HCT116 (cell line): ENCODE results near the gene P4HA2. TPM values are rescaled to one million over a fixed set of nuclear protein-coding genes. Genes with fewer than 3 reads are reported as not detected.

Experiments
- ATAC-seq: fragments of 200-7000 bp; cut with Tn5 transposase; 2 replicates; pipeline ENCODE4 v1.9.1; 2020; ENCODE audit warnings: mild to moderate bottlenecking, moderate library complexity
- BruUV-seq: library from RNA; stranded (reverse); fragments of 400-500 nt; replicated peaks from 2 replicates; lab custom pipeline; 2021; lab: Mats Ljungman, UMichigan
- CTCF ChIA-PET: fragments of 300-600 bp; sonication (Branson Sonifier 250); formaldehyde crosslinking; loops from one replicate; lab custom pipeline; 2021; ENCODE audit warnings: antibody characterized with exemption; lab: Charles Lee
- POLR2A ChIA-PET: fragments of 300-600, 350-600 bp; sonication (Branson Sonifier 250); formaldehyde crosslinking; loops from one replicate; lab custom pipeline; 2021; ENCODE audit warnings: antibody characterized with exemption; lab: Charles Lee
- RAD21 ChIA-PET, 2 experiments: fragments of 300-600 bp; sonication (Branson Sonifier 250); formaldehyde crosslinking; loops; one replicate each; lab custom pipeline; 2023; ENCODE audit warnings: low total read pairs in 2 of 2; ENCODE audit not compliant: uncharacterized antibody in 2 of 2, unreplicated experiment in 2 of 2, low non-redundant PET in 1 of 2; lab: Charles Lee
- DNase-seq: peaks from one replicate; pipeline ENCODE4 v3.0.0-alpha.2; 2010; ENCODE audit warnings: low read depth, low spot score
- H2AFZ ChIP-seq: fragments of 200-600 bp; shearing (Covaris generic), sonication (generic); 2 replicates; pipeline ENCODE4 v1.6.1; 2017; ENCODE audit warnings: low read depth, mixed run types, mixed read lengths, antibody characterized with exemption, low read length; ENCODE audit not compliant: poor library complexity, severe bottlenecking
- H3K27ac ChIP-seq: 2 replicates; pipeline ENCODE4 v1.5.1; 2012; ENCODE audit warnings: low read depth, low read length
- H3K27me3 ChIP-seq: fragments of 200-600 bp; sonication (generic); 2 replicates; pipeline ENCODE4 v1.6.1; 2016; ENCODE audit warnings: mixed run types, low read length, mixed read lengths; ENCODE audit not compliant: insufficient read depth
- H3K36me3 ChIP-seq, 2 experiments: fragments of 200-500 bp in 1 of 2; fragments of 200-600 bp in 1 of 2; sonication (Bioruptor generic) in 1 of 2; sonication (generic) in 1 of 2; 2 replicates each; pipeline versions ENCODE4 v1.5.1 to v1.6.1; 2014 to 2016; ENCODE audit warnings: low read length in 2 of 2, inconsistent platforms in 1 of 2, mixed read lengths in 1 of 2, mixed run types in 1 of 2; ENCODE audit not compliant: insufficient read depth in 2 of 2, control insufficient read depth in 1 of 2
- H3K4me1 ChIP-seq, 2 experiments: fragments of 200-600 bp in 1 of 2; sonication (generic) in 1 of 2; 2 replicates each; pipeline versions ENCODE4 v1.5.1 to v1.6.1; 2012 to 2017; ENCODE audit warnings: low read length in 2 of 2, inconsistent platforms in 1 of 2, mild to moderate bottlenecking in 1 of 2, mixed read lengths in 1 of 2, mixed run types in 1 of 2, moderate library complexity in 1 of 2; ENCODE audit not compliant: insufficient read depth in 2 of 2, control insufficient read depth in 1 of 2
- H3K4me2 ChIP-seq: fragments of 200-600 bp; sonication (generic); 2 replicates; pipeline ENCODE4 v1.6.1; 2017; ENCODE audit warnings: mixed run types, low read length, mixed read lengths
- H3K4me3 ChIP-seq, 2 experiments: fragments of 200-600 bp in 1 of 2; sonication (generic) in 1 of 2; replicated peaks in 1 of 2; 2 replicates each; pipeline ENCODE4 v1.5.1; 2011 to 2016; ENCODE audit warnings: low read length in 2 of 2, control low read depth in 1 of 2, low read depth in 1 of 2, mild to moderate bottlenecking in 1 of 2, mixed read lengths in 1 of 2, mixed run types in 1 of 2
- H3K79me2 ChIP-seq: fragments of 200-600 bp; sonication (generic); 2 replicates; pipeline ENCODE4 v1.6.1; 2017; ENCODE audit warnings: mild to moderate bottlenecking, mixed run types, low read length, moderate library complexity, mixed read lengths; ENCODE audit not compliant: insufficient read depth
- H3K9ac ChIP-seq: fragments of 200-600 bp; sonication (generic); 2 replicates; pipeline ENCODE4 v1.6.1; 2016; ENCODE audit warnings: low read length, mixed read lengths
- H3K9me2 ChIP-seq: fragments of 200-600 bp; sonication (generic), shearing (Covaris generic); 2 replicates; pipeline ENCODE4 v1.6.1; 2017; ENCODE audit warnings: mixed run types, mild to moderate bottlenecking, moderate library complexity; ENCODE audit not compliant: insufficient read depth
- H3K9me3 ChIP-seq, 2 experiments: fragments of 200-500 bp in 1 of 2; fragments of 200-600 bp in 1 of 2; sonication (Bioruptor generic) in 1 of 2; sonication (generic) in 1 of 2; 2 replicates each; pipeline ENCODE4 v1.6.1; 2014 to 2017; ENCODE audit warnings: low read length in 2 of 2, mixed read lengths in 2 of 2, inconsistent platforms in 1 of 2, low read depth in 1 of 2, mild to moderate bottlenecking in 1 of 2, mixed run types in 1 of 2, moderate library complexity in 1 of 2; ENCODE audit not compliant: control insufficient read depth in 1 of 2, insufficient read depth in 1 of 2
- H4K20me1 ChIP-seq: fragments of 200-600 bp; sonication (generic), shearing (Covaris generic); 2 replicates; pipeline ENCODE4 v1.6.1; 2017; ENCODE audit warnings: mixed run types, mild to moderate bottlenecking, moderate library complexity; ENCODE audit not compliant: insufficient read depth
- CEBPB ChIP-seq: IDR thresholded peaks from 2 replicates; pipeline ENCODE4 v1.6.1; 2012; ENCODE audit warnings: low read depth
- CTCF ChIP-seq, 3 experiments: fragments of 200-600 bp in 1 of 3; sonication (generic) in 1 of 3; IDR thresholded peaks in 2 of 3; conservative IDR thresholded peaks in 1 of 3; 2 replicates each; pipeline ENCODE4 v1.5.1; 2012 to 2017; ENCODE audit warnings: low read depth in 2 of 3, low read length in 2 of 3, antibody characterized with exemption in 1 of 3, borderline replicate concordance in 1 of 3, control low read depth in 1 of 3, mild to moderate bottlenecking in 1 of 3, mixed read lengths in 1 of 3, mixed run types in 1 of 3, moderate library complexity in 1 of 3; ENCODE audit not compliant: insufficient read depth in 1 of 3
- EZH2phosphoT487 ChIP-seq: fragments of 200-600 bp; IDR thresholded peaks from 2 replicates; pipeline ENCODE4 v1.6.1; 2018; ENCODE audit warnings: antibody characterized with exemption, borderline replicate concordance
- SIN3A ChIP-seq: IDR thresholded peaks from 2 replicates; pipeline ENCODE4 v1.6.1; 2012; ENCODE audit warnings: low read depth
- ZNF274 ChIP-seq: fragments of 200-500 bp; sonication (Bioruptor generic); IDR thresholded peaks from 2 replicates; pipeline ENCODE4 v1.6.1; 2014; ENCODE audit warnings: mild to moderate bottlenecking, low read depth, low read length, inconsistent platforms
- intact Hi-C: fragments of 100-400 bp; cut with micrococcal nuclease; formaldehyde crosslinking; loops from 2 replicates; pipeline ENCODE4 v1.10.0; 2022
- total RNA-seq: library from RNA; stranded (reverse); gene quantifications from one replicate; pipeline ENCODE4 v1.2.1, GENCODE V29; 2021; ENCODE audit not compliant: unreplicated experiment

The P4HA2 gene
- total RNA-seq, 1 experiment from 2014 or later, result 29.0 TPM

- no peak for TF ChIP-seq CTCF (IDR thresholded peaks at IDR 0.05 in 2 of 3, conservative IDR thresholded peaks at IDR 0.05 in 1 of 3; ENCODE audit: borderline replicate concordance in 1 of 3, insufficient read depth in 1 of 3, low read depth in 2 of 3, low read length in 2 of 3)
- no peak for TF ChIP-seq SIN3A
Measured at GRCh38 chr5:132251220-132251725, 23.6 kb upstream of the P4HA2 start (continued).

GRCh38 chr5:132250547-132250946 is 22.9 kb upstream of the P4HA2 start:
- no peaks in the 10 kb centered on the region for H3K9me3 ChIP-seq
- no peak overlapping the region for H3K4me3 ChIP-seq
- TF ChIP-seq EZH2phosphoT487, result no peak
- no peak for TF ChIP-seq ZNF274
- no peak for TF ChIP-seq CEBPB
- no TSS peak for BruUV-seq
- H3K9ac ChIP-seq, result no peak overlapping the region
- no peaks in the 10 kb centered on the region for H3K9me2 ChIP-seq
- H2AFZ ChIP-seq, result no peak overlapping the region
- no peaks in the 10 kb centered on the region for H3K36me3 ChIP-seq
- no peaks in the 10 kb centered on the region for H4K20me1 ChIP-seq
- ATAC-seq, result no peak
- POLR2A ChIA-PET, result interaction anchor here (1.5 kb wide), 1 partner anchor 9 kb away, joined by 4 read pairs; no protein-coding TSS in a partner anchor
- H3K27me3 ChIP-seq, result no peaks in the 10 kb centered on the region
- CTCF ChIA-PET, result interaction anchor here (1.3 to 2.9 kb wide), 2 partner anchors 12 to 251 kb away, joined by 3 to 12 read pairs; no protein-coding TSS in a partner anchor
- no peaks in the 10 kb centered on the region for H3K79me2 ChIP-seq
- peaks cover 0 to 9% of the 10 kb centered on the region in 2 experiments; a peak in 1 of 4 replicates for H3K4me1 ChIP-seq
- DNase-seq, result no peak
- H3K4me2 ChIP-seq, result no peak overlapping the region
- RAD21 ChIA-PET, result no interaction called here
- intact Hi-C loops, result no loop called here
- no peak overlapping the region for H3K27ac ChIP-seq
